Endothelial cell (in vitro differentiated cells): ENCODE measurements around the gene ALK. TPM values are rescaled to one million over a fixed set of nuclear protein-coding genes. Genes with fewer than 3 reads are reported as not detected.

Experiments used
- DNase-seq: peaks from one replicate; pipeline ENCODE4 v3.0.0; 2021; ENCODE audit warnings: low spot score
- H3K27ac Mint-ChIP-seq: one replicate; pipeline ENCODE4 v1.8.0; 2021; ENCODE audit warnings: mixed read lengths, inconsistent platforms; ENCODE audit not compliant: unreplicated experiment
- H3K27me3 Mint-ChIP-seq: one replicate; pipeline ENCODE4 v1.8.0; 2021; ENCODE audit warnings: mild to moderate bottlenecking, moderate library complexity, mixed read lengths, inconsistent platforms; ENCODE audit not compliant: unreplicated experiment
- H3K36me3 Mint-ChIP-seq: one replicate; pipeline ENCODE4 v1.8.0; 2021; ENCODE audit warnings: mild to moderate bottlenecking, low read depth, mixed read lengths, inconsistent platforms; ENCODE audit not compliant: unreplicated experiment
- H3K4me1 Mint-ChIP-seq: one replicate; pipeline ENCODE4 v1.8.0; 2021; ENCODE audit warnings: mild to moderate bottlenecking, mixed read lengths, inconsistent platforms; ENCODE audit not compliant: unreplicated experiment
- H3K4me3 Mint-ChIP-seq: one replicate; pipeline ENCODE4 v1.8.0; 2021; ENCODE audit warnings: mild to moderate bottlenecking, mixed read lengths, inconsistent platforms; ENCODE audit not compliant: unreplicated experiment
- H3K9me3 Mint-ChIP-seq: one replicate; pipeline ENCODE4 v1.8.0; 2021; ENCODE audit warnings: mixed read lengths, inconsistent platforms; ENCODE audit not compliant: unreplicated experiment
- total RNA-seq: library from RNA; stranded (reverse); fragmentation: NEBNext Ultra II Directional; extraction: Animal tissue kit (Norgen Biotek cat#: 25700); gene quantifications from one replicate; pipeline ENCODE4 v1.2.1, GENCODE V29; 2021; ENCODE audit not compliant: unreplicated experiment
- TF ChIP-seq, protein P1 (sequence below): fragments of 200-600 bp; sonication (generic); IDR thresholded peaks from one replicate; pipeline ENCODE4 v1.5.0; 2021; ENCODE audit warnings: antibody characterized with exemption; ENCODE audit not compliant: unreplicated experiment

The ALK gene
- total RNA-seq, 1 donor from 2014 or later, result 0.05 TPM

DNA sequence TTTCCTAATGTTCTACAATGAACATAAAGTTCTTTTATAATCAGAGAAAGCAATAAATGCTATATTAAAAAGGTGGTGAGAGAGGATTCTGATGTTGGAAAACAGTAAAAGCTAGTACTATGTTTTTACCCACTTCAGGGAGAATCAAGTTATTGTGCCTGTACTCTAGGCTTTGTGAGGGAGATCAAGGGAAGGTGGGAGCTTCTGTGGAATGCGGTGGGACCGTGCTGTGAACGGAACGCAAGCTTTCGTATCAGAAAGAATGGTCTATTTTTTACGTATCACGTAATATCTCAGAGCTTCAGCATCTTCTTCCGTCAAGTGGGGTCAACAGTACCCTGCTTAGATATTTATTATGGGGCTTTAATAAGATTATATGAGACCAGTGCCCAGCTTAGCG lies 613.0 kb downstream of the ALK start:
- Mint-ChIP-seq H3K27ac (no peak overlapping the region), H3K36me3 (no peaks in the 10 kb centered on the region), H3K9me3 (no peaks in the 10 kb centered on the region), H3K4me1 (no peaks in the 10 kb centered on the region), H3K27me3 (peaks cover under 1% of the 10 kb centered on the region), H3K4me3 (no peak overlapping the region)
- TF ChIP-seq, protein P1, sequence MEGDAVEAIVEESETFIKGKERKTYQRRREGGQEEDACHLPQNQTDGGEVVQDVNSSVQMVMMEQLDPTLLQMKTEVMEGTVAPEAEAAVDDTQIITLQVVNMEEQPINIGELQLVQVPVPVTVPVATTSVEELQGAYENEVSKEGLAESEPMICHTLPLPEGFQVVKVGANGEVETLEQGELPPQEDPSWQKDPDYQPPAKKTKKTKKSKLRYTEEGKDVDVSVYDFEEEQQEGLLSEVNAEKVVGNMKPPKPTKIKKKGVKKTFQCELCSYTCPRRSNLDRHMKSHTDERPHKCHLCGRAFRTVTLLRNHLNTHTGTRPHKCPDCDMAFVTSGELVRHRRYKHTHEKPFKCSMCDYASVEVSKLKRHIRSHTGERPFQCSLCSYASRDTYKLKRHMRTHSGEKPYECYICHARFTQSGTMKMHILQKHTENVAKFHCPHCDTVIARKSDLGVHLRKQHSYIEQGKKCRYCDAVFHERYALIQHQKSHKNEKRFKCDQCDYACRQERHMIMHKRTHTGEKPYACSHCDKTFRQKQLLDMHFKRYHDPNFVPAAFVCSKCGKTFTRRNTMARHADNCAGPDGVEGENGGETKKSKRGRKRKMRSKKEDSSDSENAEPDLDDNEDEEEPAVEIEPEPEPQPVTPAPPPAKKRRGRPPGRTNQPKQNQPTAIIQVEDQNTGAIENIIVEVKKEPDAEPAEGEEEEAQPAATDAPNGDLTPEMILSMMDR, result no peak
- no peak for DNase-seq

DNA sequence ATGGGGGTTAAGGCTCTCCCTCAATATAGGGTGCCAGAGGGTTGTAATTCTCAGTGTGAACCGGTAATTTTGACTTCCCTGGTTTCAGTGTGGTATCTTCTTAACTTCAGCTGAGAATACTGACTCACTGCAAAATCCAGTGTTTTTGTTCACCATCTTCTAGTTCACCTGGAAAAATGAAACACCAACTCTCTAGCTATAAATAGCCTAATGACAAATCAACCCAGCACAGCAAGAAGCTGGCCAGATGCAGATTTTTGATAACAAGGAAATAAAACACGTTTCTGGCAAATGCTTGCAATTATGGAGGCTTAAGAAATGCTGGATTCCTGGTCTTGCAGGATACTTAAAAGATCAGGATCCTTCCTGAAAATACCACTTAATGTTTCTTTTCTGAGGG lies 613.9 kb downstream of the ALK start:
- Mint-ChIP-seq H3K27ac (no peak overlapping the region), H3K36me3 (no peaks in the 10 kb centered on the region), H3K27me3 (no peaks in the 10 kb centered on the region), H3K9me3 (no peaks in the 10 kb centered on the region), H3K4me1 (no peaks in the 10 kb centered on the region), H3K4me3 (no peak overlapping the region)
- TF ChIP-seq, protein P1, result no peak
- DNase-seq, result no peak

DNA sequence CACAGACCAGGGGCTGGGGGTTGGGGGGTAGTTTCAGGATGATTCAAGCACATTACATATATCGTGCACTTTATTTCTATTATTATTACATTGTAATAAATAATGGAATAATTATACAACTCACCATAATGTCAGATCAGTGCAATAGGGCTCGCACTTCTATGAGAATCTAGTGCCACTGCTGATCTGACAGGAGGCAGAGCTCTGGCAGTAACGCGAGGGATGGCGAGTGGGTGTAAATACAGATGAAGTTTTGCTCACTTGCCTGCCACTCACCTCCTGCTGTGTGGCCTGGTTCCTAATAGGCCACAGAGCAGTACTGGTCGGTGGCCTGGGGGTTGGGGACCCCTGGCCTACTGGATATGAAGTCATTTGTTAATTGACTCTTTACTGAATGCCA lies 615.6 kb downstream of the ALK start:
- TF ChIP-seq, protein P1, result no peak
- H3K27me3 Mint-ChIP-seq, result no peaks in the 10 kb centered on the region
- no peaks in the 10 kb centered on the region for H3K4me1 Mint-ChIP-seq
- no peak for DNase-seq
- H3K4me3 Mint-ChIP-seq, result no peak overlapping the region
- no peak overlapping the region for H3K27ac Mint-ChIP-seq
- no peaks in the 10 kb centered on the region for H3K9me3 Mint-ChIP-seq
- no peaks in the 10 kb centered on the region for H3K36me3 Mint-ChIP-seq

DNA sequence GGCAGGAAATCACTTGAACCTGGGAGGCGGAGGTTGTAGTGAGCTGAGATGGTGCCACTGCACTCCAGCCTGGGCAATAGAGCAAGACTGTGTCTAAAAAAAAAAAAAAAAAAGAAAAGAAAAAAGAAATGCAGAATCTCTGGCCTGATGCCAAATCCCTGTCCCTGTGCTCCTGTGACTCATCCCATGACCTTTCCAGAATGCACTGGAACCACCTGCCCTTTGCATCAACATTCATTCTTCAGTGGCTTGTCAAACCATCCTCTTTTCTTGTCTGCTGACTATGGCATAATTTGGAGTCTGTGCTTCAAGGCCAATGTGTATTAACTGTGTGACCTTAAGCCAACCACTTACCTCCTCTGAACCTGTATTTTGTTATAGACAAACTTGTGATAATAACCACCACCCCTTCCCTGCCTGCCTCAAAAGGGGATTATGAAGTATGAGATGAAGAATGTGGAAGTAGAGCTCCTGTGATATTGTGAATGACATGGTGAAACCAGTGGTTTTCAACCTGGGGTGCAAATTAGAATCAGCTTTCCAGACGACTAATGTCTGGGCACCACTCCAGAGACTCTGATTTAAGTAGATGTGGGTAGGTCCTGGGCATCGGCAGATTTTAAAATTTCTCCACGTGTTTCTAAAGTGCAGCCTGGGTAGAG lies 616.9 kb downstream of the ALK start:
- Mint-ChIP-seq H3K27ac (no peak overlapping the region), H3K4me1 (no peaks in the 10 kb centered on the region), H3K36me3 (no peaks in the 10 kb centered on the region), H3K4me3 (no peak overlapping the region), H3K9me3 (no peaks in the 10 kb centered on the region), H3K27me3 (no peaks in the 10 kb centered on the region)
- DNase-seq, result no peak
- TF ChIP-seq, protein P1, result no peak

DNA sequence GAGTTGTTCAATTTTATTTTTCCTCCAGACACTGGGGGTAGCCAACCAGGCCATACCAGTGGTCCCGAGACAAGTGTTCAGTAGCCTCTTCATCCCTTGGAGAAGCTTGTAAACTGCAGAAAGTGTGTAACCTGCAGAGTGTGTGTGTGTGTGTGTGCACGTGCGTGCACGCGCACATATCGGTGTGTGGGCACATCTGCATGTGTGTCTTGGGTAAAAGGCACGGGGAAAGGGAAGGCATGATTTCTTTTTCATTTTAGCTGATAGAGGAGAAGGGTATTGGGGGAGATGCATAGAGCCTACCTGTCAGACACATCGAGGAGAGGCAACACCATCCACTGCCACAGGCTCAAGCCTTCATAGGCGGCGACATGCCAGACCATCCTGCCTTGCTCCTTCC lies 624.8 kb downstream of the ALK start:
- H3K9me3 Mint-ChIP-seq, result no peaks in the 10 kb centered on the region
- H3K27me3 Mint-ChIP-seq, result no peaks in the 10 kb centered on the region
- no peaks in the 10 kb centered on the region for H3K4me1 Mint-ChIP-seq
- H3K27ac Mint-ChIP-seq, result no peak overlapping the region
- no peak for DNase-seq
- TF ChIP-seq, protein P1, result no peak
- H3K4me3 Mint-ChIP-seq, result no peak overlapping the region
- no peaks in the 10 kb centered on the region for H3K36me3 Mint-ChIP-seq
